Lower lobe of right lung (tissue), 2 donors: ENCODE results near the gene AAK1. TPM values are rescaled to one million over a fixed set of nuclear protein-coding genes. Genes with fewer than 3 reads are reported as not detected.

Source experiments
- ATAC-seq, 2 donors: fragments of 200-7000 bp; cut with Tn5 transposase; one replicate each; pipeline ENCODE4 v1.9.1; 2020 to 2022; ENCODE audit warnings: mild to moderate bottlenecking in 2 of 2, moderate library complexity in 2 of 2
- DNase-seq: peaks from one replicate; pipeline ENCODE4 v3.0.0-alpha.2; 2020
- H3K27ac ChIP-seq: fragments of 200-600 bp; one replicate; pipeline ENCODE4 v1.8.0; 2022
- H3K27me3 ChIP-seq: fragments of 200-600 bp; one replicate; pipeline ENCODE4 v1.8.0; 2022; ENCODE audit warnings: low read depth
- H3K36me3 ChIP-seq: fragments of 200-600 bp; one replicate; pipeline ENCODE4 v1.8.0; 2022; ENCODE audit warnings: mild to moderate bottlenecking
- H3K4me1 ChIP-seq: fragments of 200-600 bp; one replicate; pipeline ENCODE4 v1.8.0; 2022
- H3K4me3 ChIP-seq: fragments of 200-600 bp; one replicate; pipeline ENCODE4 v1.8.0; 2022; ENCODE audit warnings: mild to moderate bottlenecking
- H3K9me3 ChIP-seq: fragments of 200-600 bp; one replicate; pipeline ENCODE4 v1.8.0; 2022
- intact Hi-C: fragments of 100-400 bp; cut with DNase I; formaldehyde crosslinking; loops from one replicate; pipeline ENCODE4 v1.11.0; 2022
- total RNA-seq: library from RNA; stranded (reverse); fragmentation: NEBNext Ultra II Directional; extraction: Animal tissue kit (Norgen Biotek cat#: 25700); gene quantifications from one replicate; pipeline ENCODE4 v1.2.1, GENCODE V29; 2021
- TF ChIP-seq, protein P1 (sequence below): fragments of 200-600 bp; IDR thresholded peaks from one replicate; pipeline ENCODE4 v1.8.0; 2022; ENCODE audit warnings: antibody characterized with exemption, mild to moderate bottlenecking
- donor health status: DM: no; HTN: yes; CAD: no; lungs with severe emphysema.

AAK1 gene
- total RNA-seq, 1 donor from 2014 or later, result 73.3 TPM

- ATAC-seq (no peak), DNase-seq (no peak)
- H3K4me3 ChIP-seq, result no peak overlapping the region
- H3K4me1 ChIP-seq, result peaks cover 47% of the 10 kb centered on the region
- TF ChIP-seq, protein P1, sequence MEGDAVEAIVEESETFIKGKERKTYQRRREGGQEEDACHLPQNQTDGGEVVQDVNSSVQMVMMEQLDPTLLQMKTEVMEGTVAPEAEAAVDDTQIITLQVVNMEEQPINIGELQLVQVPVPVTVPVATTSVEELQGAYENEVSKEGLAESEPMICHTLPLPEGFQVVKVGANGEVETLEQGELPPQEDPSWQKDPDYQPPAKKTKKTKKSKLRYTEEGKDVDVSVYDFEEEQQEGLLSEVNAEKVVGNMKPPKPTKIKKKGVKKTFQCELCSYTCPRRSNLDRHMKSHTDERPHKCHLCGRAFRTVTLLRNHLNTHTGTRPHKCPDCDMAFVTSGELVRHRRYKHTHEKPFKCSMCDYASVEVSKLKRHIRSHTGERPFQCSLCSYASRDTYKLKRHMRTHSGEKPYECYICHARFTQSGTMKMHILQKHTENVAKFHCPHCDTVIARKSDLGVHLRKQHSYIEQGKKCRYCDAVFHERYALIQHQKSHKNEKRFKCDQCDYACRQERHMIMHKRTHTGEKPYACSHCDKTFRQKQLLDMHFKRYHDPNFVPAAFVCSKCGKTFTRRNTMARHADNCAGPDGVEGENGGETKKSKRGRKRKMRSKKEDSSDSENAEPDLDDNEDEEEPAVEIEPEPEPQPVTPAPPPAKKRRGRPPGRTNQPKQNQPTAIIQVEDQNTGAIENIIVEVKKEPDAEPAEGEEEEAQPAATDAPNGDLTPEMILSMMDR, result no peak
- no peaks in the 10 kb centered on the region for H3K27me3 ChIP-seq
- intact Hi-C loops, result no loop called here
- no peak overlapping the region for H3K27ac ChIP-seq
- H3K9me3 ChIP-seq, result no peaks in the 10 kb centered on the region
- H3K36me3 ChIP-seq, result no peaks in the 10 kb centered on the region
Measured at GRCh38 chr2:69631402-69631801, 12.1 kb downstream of the AAK1 start.

GRCh38 chr2:69629921-69630608 lies 13.5 kb downstream of the AAK1 start:
- ATAC-seq (no peak), DNase-seq (no peak)
- Histone ChIP-seq H3K27ac (no peak overlapping the region), H3K9me3 (no peaks in the 10 kb centered on the region), H3K4me3 (no peak overlapping the region), H3K27me3 (no peaks in the 10 kb centered on the region), H3K36me3 (no peaks in the 10 kb centered on the region), H3K4me1 (peaks cover 50% of the 10 kb centered on the region)
- intact Hi-C loops, result no loop called here
- TF ChIP-seq, protein P1, result no peak

- Histone ChIP-seq H3K36me3 (no peaks in the 10 kb centered on the region), H3K27ac (no peak overlapping the region), H3K27me3 (no peaks in the 10 kb centered on the region), H3K4me3 (no peak overlapping the region), H3K4me1 (peaks cover 53% of the 10 kb centered on the region), H3K9me3 (no peaks in the 10 kb centered on the region)
- no peak for DNase-seq
- intact Hi-C loops, result no loop called here
- ATAC-seq, result peak in 1 of 2 donors; percentile 51
- TF ChIP-seq, protein P1, result no peak
Measured at GRCh38 chr2:69628325-69629021, 15.1 kb downstream of the AAK1 start.

DNA sequence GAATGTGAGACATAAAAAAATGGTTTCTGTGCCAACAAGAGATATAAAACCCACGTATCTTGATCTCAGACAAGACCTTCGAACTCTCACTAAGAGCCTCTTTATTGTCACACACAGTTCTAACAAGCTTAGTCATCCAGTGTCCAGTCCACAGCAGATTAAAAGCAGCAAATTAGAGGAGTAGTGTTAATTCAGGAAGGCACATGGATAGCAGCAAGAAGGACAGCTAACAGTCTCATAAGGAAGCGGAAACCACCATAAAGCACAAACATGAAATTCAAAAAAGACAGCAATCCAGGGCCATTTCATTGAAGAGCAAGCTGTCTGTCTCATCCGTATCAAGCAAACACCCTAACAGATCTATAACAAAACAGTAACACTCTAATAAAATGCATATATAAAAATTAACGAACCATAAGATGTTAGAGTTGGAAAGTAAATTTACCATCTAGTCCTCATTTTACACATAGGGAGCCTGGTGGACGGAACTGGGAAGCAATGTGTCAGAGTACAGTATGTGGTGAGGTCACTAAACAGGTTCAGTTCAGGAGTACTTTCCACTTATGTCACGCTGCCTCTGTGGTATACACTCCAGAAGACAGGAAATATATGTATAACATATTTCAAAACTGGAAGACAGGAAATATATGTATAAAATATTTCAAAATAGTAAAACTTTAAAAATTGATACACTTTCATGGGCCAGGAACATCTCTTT lies 18.3 kb downstream of the AAK1 start:
- Histone ChIP-seq H3K27ac (no peak overlapping the region), H3K27me3 (no peaks in the 10 kb centered on the region), H3K36me3 (no peaks in the 10 kb centered on the region), H3K4me1 (peaks cover 51% of the 10 kb centered on the region), H3K4me3 (no peak overlapping the region), H3K9me3 (no peaks in the 10 kb centered on the region)
- no peak for ATAC-seq
- TF ChIP-seq, protein P1, result no peak
- DNase-seq, result no peak
- intact Hi-C loops, result no loop called here

GRCh38 chr2:69624611-69625010 lies 18.9 kb downstream of the AAK1 start:
- H3K27ac ChIP-seq, result no peak overlapping the region
- H3K4me1 ChIP-seq, result peaks cover 57% of the 10 kb centered on the region
- TF ChIP-seq, protein P1, result no peak
- no peak overlapping the region for H3K4me3 ChIP-seq
- ATAC-seq (no peak), DNase-seq (no peak)
- no peaks in the 10 kb centered on the region for H3K9me3 ChIP-seq
- no peaks in the 10 kb centered on the region for H3K36me3 ChIP-seq
- H3K27me3 ChIP-seq, result no peaks in the 10 kb centered on the region
- intact Hi-C loops, result no loop called here
